ENCODE measurements around the gene NUAK2. TPM values are rescaled to one million over a fixed set of nuclear protein-coding genes. Genes with fewer than 3 reads are reported as not detected.

The NUAK2 gene
- total RNA-seq, 1 donor from 2014 or later: 8.4 TPM

GRCh38 chr1:205348554-205349487 lies 27.3 kb upstream of the NUAK2 start:
- intact Hi-C loops (cut with micrococcal nuclease): no loop called here

GRCh38 chr1:205346956-205347574 lies 25.5 kb upstream of the NUAK2 start:
- intact Hi-C loops (cut with micrococcal nuclease): no loop called here

- intact Hi-C loops (cut with micrococcal nuclease): loop anchor here (1.0 kb wide), 1 partner anchor 10 kb away; no protein-coding TSS in a partner anchor
Observed at GRCh38 chr1:205345761-205346160, 24.2 kb upstream of the NUAK2 start.

GRCh38 chr1:205344066-205344928 lies 22.8 kb upstream of the NUAK2 start:
- intact Hi-C loops (cut with micrococcal nuclease): no loop called here

GRCh38 chr1:205343431-205344065 lies 22.0 kb upstream of the NUAK2 start:
- intact Hi-C loops (cut with micrococcal nuclease): no loop called here

- intact Hi-C loops (cut with micrococcal nuclease): no loop called here
Observed at GRCh38 chr1:205342986-205343385, 21.4 kb upstream of the NUAK2 start.

GRCh38 chr1:205340676-205341075 lies 19.1 kb upstream of the NUAK2 start:
- intact Hi-C loops (cut with micrococcal nuclease): no loop called here

GRCh38 chr1:205339717-205340116 lies 18.2 kb upstream of the NUAK2 start:
- intact Hi-C loops (cut with micrococcal nuclease): no loop called here

- intact Hi-C loops (cut with micrococcal nuclease): no loop called here
Observed at GRCh38 chr1:205339197-205339702, 17.7 kb upstream of the NUAK2 start.

- intact Hi-C loops (cut with micrococcal nuclease): no loop called here
Observed at GRCh38 chr1:205338011-205338410, 16.5 kb upstream of the NUAK2 start.

- intact Hi-C loops (cut with micrococcal nuclease): no loop called here
Observed at GRCh38 chr1:205337481-205337880, 15.9 kb upstream of the NUAK2 start.

- intact Hi-C loops (cut with micrococcal nuclease): loop anchor here (1.0 kb wide), 4 partner anchors 10 to 189 kb away; no protein-coding TSS in a partner anchor
Observed at GRCh38 chr1:205335692-205336091, 14.1 kb upstream of the NUAK2 start.

- intact Hi-C loops (cut with micrococcal nuclease): no loop called here
Observed at GRCh38 chr1:205332015-205332791, 10.7 kb upstream of the NUAK2 start.

GRCh38 chr1:205330150-205330549 lies 8.6 kb upstream of the NUAK2 start:
- intact Hi-C loops (cut with micrococcal nuclease): no loop called here

- intact Hi-C loops (cut with micrococcal nuclease): loop anchor here (10.0 kb wide), 1 partner anchor 345 kb away; no protein-coding TSS in a partner anchor
Observed at GRCh38 chr1:205329719-205330118, 8.2 kb upstream of the NUAK2 start.

GRCh38 chr1:205328476-205328875 lies 6.9 kb upstream of the NUAK2 start:
- intact Hi-C loops (cut with micrococcal nuclease): loop anchor here (10.0 kb wide), 1 partner anchor 344 kb away; no protein-coding TSS in a partner anchor

- intact Hi-C loops (cut with micrococcal nuclease): loop anchor here (10.0 kb wide), 1 partner anchor 342 kb away; no protein-coding TSS in a partner anchor
Observed at GRCh38 chr1:205326812-205327466, 5.4 kb upstream of the NUAK2 start.

- intact Hi-C loops (cut with micrococcal nuclease): loop anchor here (1.0 to 10.0 kb wide), 2 partner anchors 52 to 341 kb away; no protein-coding TSS in a partner anchor
Observed at GRCh38 chr1:205325334-205325884, 3.9 kb upstream of the NUAK2 start.

- intact Hi-C loops (cut with micrococcal nuclease): loop anchor here (1.0 to 10.0 kb wide), 2 partner anchors 51 to 340 kb away; no protein-coding TSS in a partner anchor
Observed at GRCh38 chr1:205324781-205325180, 3.2 kb upstream of the NUAK2 start.

Measured in T-helper 1 cell treated with Interleukin-12 subunit alpha and Interleukin-12 subunit beta and Interleukin-4 antibody, amounts not matched to agents 30 ng/mL and 1 ng/mL, for 36 hours (primary cell).